Measurements from ENCODE around the gene SYNPO.

Gene SYNPO

DNA sequence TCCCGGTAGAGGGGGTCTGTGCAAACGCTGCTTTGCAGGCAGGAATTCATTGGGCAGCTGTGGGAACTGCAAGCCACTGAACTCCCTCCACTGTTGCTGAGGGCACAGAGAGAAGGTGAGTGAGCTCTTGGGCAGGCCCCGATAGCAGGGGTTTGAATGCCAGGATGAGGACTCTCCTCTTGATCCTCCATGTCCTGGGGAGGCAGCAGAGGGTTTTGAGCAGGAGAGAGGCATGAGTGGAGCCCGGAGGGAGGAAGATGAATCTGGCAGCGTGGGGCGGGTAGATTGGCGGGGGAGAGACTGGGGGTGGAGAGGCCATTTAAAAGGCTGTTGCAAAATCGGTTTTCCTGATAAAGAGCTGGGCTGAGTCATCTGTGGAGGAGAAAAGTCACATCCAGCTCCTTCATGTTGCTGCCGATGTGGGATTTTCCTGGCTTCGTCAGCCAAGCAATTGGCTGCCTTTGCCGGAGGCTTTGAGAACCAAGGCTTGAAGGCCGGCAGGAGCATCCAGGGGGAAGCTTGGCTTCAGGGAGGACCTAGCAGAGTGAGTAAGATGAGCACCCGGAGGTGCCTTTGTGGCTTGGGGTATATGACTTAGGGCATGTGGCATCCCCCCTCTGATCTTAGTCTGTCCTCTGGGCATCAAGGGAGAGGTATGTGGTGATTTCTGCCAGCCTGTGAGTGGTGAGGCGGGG, at the start of gene SYNPO:
TSS of gene SYNPO (plus strand) at position 350 of the 695 bp plus-strand sequence. CDS start 7,616 bp downstream, outside the sequence.
- DNase-seq, result no peak

GRCh38 chr5:150590979-150591695, 49.3 kb upstream of the SYNPO start:
- DNase-seq, result no peak

DNA sequence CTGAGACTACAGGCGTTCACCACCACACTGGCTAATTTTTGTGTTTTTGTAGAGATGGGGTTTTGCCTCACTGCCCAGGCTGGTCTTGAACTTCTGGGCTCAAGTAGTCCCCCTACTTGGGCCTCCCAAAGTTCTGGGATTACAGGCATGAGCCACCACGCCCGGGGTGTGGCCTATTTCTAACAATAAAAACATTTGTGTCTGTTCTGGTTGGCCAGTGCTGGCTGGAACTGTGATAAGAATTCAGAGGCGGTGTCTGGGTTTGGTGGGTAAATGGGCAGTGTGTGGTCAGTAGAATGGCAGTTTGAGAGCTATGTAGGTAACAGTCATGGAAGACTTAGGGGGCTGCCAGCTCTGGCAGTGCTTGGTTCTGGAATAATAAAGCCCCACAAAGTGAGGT, 46.9 kb upstream of the SYNPO start:
- DNase-seq, result no peak

DNA sequence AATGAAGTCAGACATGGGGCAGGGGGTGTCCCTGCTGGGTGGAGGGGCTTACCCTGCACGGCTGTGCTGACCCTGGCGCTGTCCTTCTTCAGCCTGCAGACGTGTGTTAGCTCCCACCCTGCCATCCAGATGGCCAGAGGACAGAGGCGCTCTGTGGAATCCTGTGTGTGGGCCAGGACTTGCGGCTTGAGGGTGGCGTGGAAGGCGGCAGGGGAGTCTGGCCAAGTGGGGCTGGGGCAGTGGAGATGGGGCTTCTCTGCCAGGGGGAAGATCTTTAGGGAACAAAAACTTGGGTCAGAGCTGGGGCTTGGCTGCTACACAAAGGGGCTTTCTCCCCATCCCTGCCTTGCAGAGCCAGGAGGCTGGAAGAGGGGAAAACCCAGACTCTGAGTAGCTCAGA, 46.5 kb upstream of the SYNPO start:
- DNase-seq, result no peak

GRCh38 chr5:150595466-150596031, 44.9 kb upstream of the SYNPO start:
- no peak for DNase-seq

DNA sequence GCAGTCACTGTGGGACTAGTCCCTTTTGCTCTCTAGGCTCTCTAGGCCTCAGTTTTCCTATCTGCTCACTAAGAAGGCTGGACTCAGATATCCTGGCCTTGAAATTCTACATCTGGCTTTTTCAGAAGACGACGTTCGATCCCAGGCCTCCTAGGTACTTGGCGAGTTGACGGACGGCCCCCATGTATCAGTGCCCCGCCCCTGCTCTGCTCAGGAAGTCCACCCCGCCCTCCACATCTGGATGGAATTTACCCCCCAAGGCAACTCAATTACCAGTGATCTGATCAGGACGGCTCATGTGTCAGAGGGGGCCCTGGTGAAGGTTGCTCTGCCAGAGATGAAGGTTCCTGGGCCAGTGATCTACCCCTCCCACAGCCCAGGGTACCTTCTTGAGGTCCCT, 44.1 kb upstream of the SYNPO start:
- DNase-seq, result no peak

DNA sequence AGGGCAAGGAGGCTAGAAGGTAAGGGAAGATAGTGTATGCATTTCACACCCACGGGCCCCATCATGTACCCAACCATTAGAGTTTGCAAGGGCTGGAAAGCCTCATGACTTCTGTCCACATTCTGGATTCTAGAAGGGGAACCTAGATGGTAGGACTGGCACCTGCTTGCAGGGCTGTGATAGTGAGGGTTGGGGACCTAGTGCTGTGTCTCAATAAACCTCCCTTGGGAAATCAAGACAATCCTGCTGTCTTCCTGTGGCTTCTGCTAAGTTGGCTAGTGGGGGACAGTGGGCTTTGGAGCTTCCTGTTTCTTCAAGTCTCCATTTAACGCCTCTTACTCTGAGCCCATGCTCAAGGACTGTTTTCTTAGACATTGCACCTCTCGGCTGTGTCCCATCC, 43.6 kb upstream of the SYNPO start:
- DNase-seq, result no peak

- DNase-seq, result no peak
Measured at GRCh38 chr5:150598006-150598405, 42.5 kb upstream of the SYNPO start.

GRCh38 chr5:150598821-150599273, 41.6 kb upstream of the SYNPO start:
- DNase-seq, result no peak

DNA sequence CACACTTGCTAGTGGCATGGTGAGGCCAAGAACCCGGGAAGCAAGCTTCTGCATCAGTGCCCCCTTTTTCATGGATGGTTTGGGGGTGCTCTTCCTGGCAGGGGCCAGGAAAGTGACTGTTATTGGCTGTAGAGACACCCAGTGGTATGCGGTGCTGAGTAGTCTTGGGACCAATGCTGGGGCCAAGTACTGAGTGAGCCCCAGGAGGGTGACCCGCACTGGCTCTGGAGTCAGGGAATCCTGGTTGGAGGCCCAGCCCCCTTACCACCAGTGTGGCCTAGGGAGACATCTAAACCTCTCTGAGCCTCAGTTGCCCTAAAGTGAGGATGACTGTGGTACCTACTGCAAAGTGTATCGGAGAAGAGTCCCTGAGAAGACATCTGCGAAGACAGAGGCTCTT, 41.2 kb upstream of the SYNPO start:
- DNase-seq, result no peak

GRCh38 chr5:150599917-150600511, 40.4 kb upstream of the SYNPO start:
- no peak for DNase-seq

- no peak for DNase-seq
Measured at GRCh38 chr5:150600616-150601490, 39.6 kb upstream of the SYNPO start.

- DNase-seq, result no peak
Measured at GRCh38 chr5:150601491-150602345, 38.7 kb upstream of the SYNPO start.

GRCh38 chr5:150603052-150603451, 37.4 kb upstream of the SYNPO start:
- DNase-seq, result no peak

GRCh38 chr5:150603491-150603890, 37.0 kb upstream of the SYNPO start:
- DNase-seq, result no peak

DNA sequence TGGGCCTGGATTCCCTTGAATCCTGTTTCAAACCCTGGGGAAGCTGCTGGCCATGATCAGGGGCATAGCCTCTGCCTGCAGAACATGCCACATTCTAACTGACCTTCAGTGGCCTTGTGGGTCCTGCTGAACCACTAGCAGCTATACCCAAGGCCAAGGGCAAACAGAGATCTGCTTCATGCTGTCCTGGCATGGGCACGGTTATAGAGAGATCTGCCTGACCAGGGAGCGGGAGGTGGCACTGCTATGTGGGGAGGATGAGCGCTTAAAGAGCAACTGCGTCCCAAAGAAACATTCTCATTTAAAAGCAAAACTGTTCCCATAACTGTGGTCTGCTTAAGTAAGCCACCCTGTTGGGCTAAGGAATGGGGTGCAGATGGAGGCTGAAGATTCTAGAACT, 36.5 kb upstream of the SYNPO start:
- DNase-seq, result no peak

DNA sequence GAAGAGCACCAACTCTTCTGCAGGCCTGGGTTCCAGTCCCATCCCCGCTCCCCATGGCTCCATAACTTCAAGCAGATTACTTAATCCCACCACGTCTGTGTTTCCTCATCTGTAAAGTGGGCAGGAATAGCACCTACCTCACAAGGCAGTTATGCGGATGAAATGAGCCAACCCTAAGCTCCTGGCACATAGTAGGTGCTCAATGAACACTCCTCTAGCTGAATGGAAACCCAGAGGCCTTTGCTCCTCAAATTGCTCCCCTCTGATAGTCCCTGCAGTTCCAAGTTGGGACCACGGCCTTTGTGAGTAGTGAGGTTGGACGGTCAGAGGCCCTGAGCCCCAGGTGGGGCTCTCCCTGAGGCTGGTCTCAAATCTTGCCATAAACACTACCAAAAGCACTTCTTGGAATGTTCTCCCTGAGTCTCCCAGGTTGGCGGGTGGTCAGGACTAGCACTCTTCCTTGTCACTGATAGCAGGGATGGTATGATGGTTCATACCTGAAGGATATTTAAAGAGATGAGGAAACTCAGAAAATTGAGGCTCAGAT, 35.5 kb upstream of the SYNPO start:
- no peak for DNase-seq

- DNase-seq, result no peak
Measured at GRCh38 chr5:150605546-150605945, 34.9 kb upstream of the SYNPO start.

- DNase-seq, result no peak
Measured at GRCh38 chr5:150606476-150606875, 34.0 kb upstream of the SYNPO start.

DNA sequence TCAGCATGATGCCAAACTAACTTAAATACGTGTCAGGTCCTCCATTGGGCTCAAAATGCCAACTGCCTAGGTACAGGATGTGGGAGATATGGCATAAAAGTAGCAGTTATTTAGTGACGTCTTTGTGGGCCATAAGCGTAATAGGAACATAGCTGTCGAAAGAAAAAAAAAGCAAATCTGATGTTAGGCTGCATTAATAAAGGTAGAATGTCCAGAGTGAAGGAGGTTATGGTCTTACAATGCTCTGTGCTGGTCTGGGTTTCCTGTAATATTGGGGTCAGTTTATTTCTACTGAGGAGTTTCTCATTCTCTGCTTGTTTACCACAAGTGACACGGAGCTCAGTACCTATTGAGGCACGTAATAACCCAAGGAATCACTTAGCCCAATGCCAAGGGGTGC, 33.4 kb upstream of the SYNPO start:
- no peak for DNase-seq

GRCh38 chr5:150607991-150608390, 32.5 kb upstream of the SYNPO start:
- DNase-seq, result no peak

GRCh38 chr5:150608991-150609390, 31.5 kb upstream of the SYNPO start:
- DNase-seq, result no peak
